ENCODE results near the gene PDSS2.

- TF ChIP-seq JUND (IDR thresholded peaks at IDR 0.05) (no peak), RAD21 (IDR thresholded peaks at IDR 0.05) (no peak), ZBTB33 (IDR thresholded peaks at IDR 0.05) (no peak), CTCF (IDR thresholded peaks at IDR 0.05; ENCODE audit: low read depth, low read length, missing input control) (no peak), GABPA (IDR thresholded peaks at IDR 0.05 in 1 of 2, conservative IDR thresholded peaks at IDR 0.05 in 1 of 2) (no peak), SP1 (IDR thresholded peaks at IDR 0.05) (no peak), RXRA (IDR thresholded peaks at IDR 0.05) (no peak), FOXA1 (IDR thresholded peaks at IDR 0.05) (no peak)
- TF ChIP-seq, protein P1, sequence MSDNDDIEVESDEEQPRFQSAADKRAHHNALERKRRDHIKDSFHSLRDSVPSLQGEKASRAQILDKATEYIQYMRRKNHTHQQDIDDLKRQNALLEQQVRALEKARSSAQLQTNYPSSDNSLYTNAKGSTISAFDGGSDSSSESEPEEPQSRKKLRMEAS (IDR thresholded peaks at IDR 0.05) = no peak
- TF ChIP-seq, protein P2, sequence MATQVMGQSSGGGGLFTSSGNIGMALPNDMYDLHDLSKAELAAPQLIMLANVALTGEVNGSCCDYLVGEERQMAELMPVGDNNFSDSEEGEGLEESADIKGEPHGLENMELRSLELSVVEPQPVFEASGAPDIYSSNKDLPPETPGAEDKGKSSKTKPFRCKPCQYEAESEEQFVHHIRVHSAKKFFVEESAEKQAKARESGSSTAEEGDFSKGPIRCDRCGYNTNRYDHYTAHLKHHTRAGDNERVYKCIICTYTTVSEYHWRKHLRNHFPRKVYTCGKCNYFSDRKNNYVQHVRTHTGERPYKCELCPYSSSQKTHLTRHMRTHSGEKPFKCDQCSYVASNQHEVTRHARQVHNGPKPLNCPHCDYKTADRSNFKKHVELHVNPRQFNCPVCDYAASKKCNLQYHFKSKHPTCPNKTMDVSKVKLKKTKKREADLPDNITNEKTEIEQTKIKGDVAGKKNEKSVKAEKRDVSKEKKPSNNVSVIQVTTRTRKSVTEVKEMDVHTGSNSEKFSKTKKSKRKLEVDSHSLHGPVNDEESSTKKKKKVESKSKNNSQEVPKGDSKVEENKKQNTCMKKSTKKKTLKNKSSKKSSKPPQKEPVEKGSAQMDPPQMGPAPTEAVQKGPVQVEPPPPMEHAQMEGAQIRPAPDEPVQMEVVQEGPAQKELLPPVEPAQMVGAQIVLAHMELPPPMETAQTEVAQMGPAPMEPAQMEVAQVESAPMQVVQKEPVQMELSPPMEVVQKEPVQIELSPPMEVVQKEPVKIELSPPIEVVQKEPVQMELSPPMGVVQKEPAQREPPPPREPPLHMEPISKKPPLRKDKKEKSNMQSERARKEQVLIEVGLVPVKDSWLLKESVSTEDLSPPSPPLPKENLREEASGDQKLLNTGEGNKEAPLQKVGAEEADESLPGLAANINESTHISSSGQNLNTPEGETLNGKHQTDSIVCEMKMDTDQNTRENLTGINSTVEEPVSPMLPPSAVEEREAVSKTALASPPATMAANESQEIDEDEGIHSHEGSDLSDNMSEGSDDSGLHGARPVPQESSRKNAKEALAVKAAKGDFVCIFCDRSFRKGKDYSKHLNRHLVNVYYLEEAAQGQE (IDR thresholded peaks at IDR 0.05) = no peak
Observed at GRCh38 chr6:107202876-107203468, 256.4 kb downstream of the PDSS2 start.
